ENCODE results near the gene FAM168B.

DNA sequence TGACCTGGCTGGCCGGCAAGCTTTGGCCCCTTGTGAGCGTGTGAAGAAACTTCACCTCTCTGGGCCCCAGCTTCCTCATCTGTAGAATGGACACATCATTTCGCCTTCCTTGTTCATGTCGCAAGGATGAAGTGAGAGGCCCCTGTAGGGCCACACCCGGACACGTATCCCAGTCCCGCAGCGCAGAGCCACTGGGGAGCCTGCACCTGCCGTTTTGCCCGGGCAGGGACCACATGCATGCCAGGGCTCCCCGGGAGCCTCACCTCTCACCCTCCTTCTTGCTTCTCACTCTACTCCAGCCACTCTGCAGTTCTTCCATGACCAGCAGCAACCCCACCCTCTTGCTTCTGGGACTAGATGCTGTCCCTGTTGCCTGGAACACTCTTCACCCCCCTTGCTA lies 77.5 kb downstream of the FAM168B start:
- TF ChIP-seq POLR2AphosphoS5 (IDR thresholded peaks at IDR 0.05; ENCODE audit: low read depth, low read length), result no peak
- no peak for TF ChIP-seq POLR2A (IDR thresholded peaks at IDR 0.05; ENCODE audit: low read depth, low read length)
- no peak for TF ChIP-seq TAF1 (IDR thresholded peaks at IDR 0.05; ENCODE audit: low read depth, low read length)
- TF ChIP-seq SPI1 (IDR thresholded peaks at IDR 0.05; ENCODE audit: low read depth, low read length), result no peak
- TF ChIP-seq PAX5 (IDR thresholded peaks at IDR 0.05; ENCODE audit: insufficient read depth, low read length, severe bottlenecking), result no peak
